Osteoblast (primary cell): Measurements from ENCODE around the gene SCAND1. TPM values are rescaled to one million over a fixed set of nuclear protein-coding genes. Genes with fewer than 3 reads are reported as not detected.
"Not testable (repeated sequence)": the region's sequence is repeated elsewhere in the genome, so short reads cannot be mapped to it uniquely, and the experiment has no call there.

Experiments
- DNase-seq: peaks from one replicate; pipeline ENCODE4 v3.0.0; 2011; ENCODE audit warnings: low spot score, mixed read lengths; ENCODE audit not compliant: insufficient read length; ENCODE audit errors: missing footprints
- H2AFZ ChIP-seq: 2 replicates; pipeline ENCODE4 v1.6.0; 2011; ENCODE audit warnings: mild to moderate bottlenecking, low read length
- H3K27ac ChIP-seq: 2 replicates; pipeline ENCODE4 v1.5.1; 2011; ENCODE audit warnings: mild to moderate bottlenecking, low read depth, low read length, moderate library complexity
- H3K27me3 ChIP-seq: 2 replicates; pipeline ENCODE4 v1.6.0; 2012; ENCODE audit warnings: mild to moderate bottlenecking, control low read depth, inconsistent platforms, low read length, moderate library complexity; ENCODE audit not compliant: insufficient read depth
- H3K36me3 ChIP-seq: 2 replicates; pipeline ENCODE4 v1.5.1; 2011; ENCODE audit warnings: mild to moderate bottlenecking, low read length, control low read depth, moderate library complexity; ENCODE audit not compliant: insufficient read depth
- H3K4me1 ChIP-seq: 2 replicates; pipeline ENCODE4 v1.5.1; 2011; ENCODE audit warnings: mild to moderate bottlenecking, low read length, control low read depth, moderate library complexity; ENCODE audit not compliant: insufficient read depth
- H3K4me2 ChIP-seq: 2 replicates; pipeline ENCODE4 v1.6.0; 2011; ENCODE audit warnings: mild to moderate bottlenecking, low read length; ENCODE audit not compliant: insufficient read depth
- H3K4me3 ChIP-seq: fragments of 200-600 bp; sonication (generic); 3 replicates; pipeline ENCODE4 v1.5.1; 2012; ENCODE audit warnings: mild to moderate bottlenecking, low read length, inconsistent platforms; ENCODE audit not compliant: insufficient read depth
- H3K79me2 ChIP-seq: 2 replicates; pipeline ENCODE4 v1.6.0; 2012; ENCODE audit warnings: mild to moderate bottlenecking, low read length, control low read depth, inconsistent platforms; ENCODE audit not compliant: insufficient read depth
- H3K9me3 ChIP-seq: 2 replicates; pipeline ENCODE4 v1.5.1; 2011; ENCODE audit warnings: low read depth, low read length, control low read depth
- H4K20me1 ChIP-seq: 2 replicates; pipeline ENCODE4 v1.6.0; 2012; ENCODE audit warnings: mild to moderate bottlenecking, low read length, control low read depth; ENCODE audit not compliant: insufficient read depth
- total RNA-seq: library from RNA; depleted of rRNA; stranded (reverse); fragments of >200 nt; gene quantifications from 2 replicates; pipeline ENCODE4 v1.2.3, GENCODE V29; 2012
- TF ChIP-seq, protein P1 (sequence below): IDR thresholded peaks from 2 replicates; pipeline ENCODE4 v1.5.1; 2011; ENCODE audit warnings: mild to moderate bottlenecking, low read depth, low read length, moderate library complexity; ENCODE audit errors: extremely low read depth

SCAND1 gene
- 69.8 and 74.6 TPM in 2 replicates for total RNA-seq

DNA sequence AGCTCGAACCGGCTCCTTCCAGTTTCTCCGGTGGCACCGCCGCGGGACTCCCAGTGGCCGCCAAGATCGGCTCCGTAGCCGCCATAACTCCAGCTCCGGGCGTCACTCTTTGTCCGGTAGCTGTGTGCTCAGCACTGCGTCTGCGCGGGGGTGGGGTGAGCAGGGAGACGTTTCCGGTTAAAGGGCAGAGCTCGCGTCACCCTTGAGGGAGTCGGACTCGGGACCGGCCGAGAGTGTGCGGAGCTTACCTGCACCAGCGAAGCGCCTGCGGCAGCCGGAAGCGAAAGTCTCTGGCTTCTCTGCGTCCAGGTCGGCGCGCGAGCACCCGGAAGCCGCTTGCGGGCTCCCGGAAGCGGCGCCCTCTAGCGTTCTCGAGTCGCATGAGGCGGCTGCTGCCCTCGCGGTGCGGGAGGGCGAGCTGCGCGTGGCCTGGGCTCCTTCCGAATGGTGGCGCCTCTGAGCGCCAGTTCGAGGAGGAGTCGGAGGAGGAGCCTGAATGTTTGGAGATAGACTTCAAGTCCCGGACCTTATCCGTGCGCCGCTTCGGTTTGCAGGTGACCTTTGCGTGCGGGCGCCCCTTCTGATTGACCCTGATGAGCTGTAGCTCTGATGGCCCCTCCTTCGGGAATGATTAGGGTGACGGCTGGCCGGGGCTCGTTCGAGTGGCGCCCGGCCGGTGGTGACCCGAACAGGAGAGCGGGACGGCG lies at the start of gene SCAND1:
SCAND1 (minus strand) TSS at position 303 of the 707 bp plus-strand sequence; CDS start at position 85, 218 bp downstream.
- Histone ChIP-seq H2AFZ (peak within 1 kb of the TSS; percentile 97), H3K79me2 (peaks cover 23% of the 10 kb centered on the region), H3K27ac (peak within 1 kb of the TSS; percentile 96), H4K20me1 (peaks cover 13% of the 10 kb centered on the region), H3K4me2 (peak within 1 kb of the TSS; percentile 98), H3K4me3 (peak within 1 kb of the TSS; percentile 81), H3K9me3 (no peaks in the 10 kb centered on the region), H3K36me3 (peaks cover 1% of the 10 kb centered on the region), H3K4me1 (peaks cover 14% of the 10 kb centered on the region), H3K27me3 (no peaks in the 10 kb centered on the region)
- TF ChIP-seq, protein P1, sequence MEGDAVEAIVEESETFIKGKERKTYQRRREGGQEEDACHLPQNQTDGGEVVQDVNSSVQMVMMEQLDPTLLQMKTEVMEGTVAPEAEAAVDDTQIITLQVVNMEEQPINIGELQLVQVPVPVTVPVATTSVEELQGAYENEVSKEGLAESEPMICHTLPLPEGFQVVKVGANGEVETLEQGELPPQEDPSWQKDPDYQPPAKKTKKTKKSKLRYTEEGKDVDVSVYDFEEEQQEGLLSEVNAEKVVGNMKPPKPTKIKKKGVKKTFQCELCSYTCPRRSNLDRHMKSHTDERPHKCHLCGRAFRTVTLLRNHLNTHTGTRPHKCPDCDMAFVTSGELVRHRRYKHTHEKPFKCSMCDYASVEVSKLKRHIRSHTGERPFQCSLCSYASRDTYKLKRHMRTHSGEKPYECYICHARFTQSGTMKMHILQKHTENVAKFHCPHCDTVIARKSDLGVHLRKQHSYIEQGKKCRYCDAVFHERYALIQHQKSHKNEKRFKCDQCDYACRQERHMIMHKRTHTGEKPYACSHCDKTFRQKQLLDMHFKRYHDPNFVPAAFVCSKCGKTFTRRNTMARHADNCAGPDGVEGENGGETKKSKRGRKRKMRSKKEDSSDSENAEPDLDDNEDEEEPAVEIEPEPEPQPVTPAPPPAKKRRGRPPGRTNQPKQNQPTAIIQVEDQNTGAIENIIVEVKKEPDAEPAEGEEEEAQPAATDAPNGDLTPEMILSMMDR: peak; percentile 96
- DNase-seq: peak; percentile 98

DNA sequence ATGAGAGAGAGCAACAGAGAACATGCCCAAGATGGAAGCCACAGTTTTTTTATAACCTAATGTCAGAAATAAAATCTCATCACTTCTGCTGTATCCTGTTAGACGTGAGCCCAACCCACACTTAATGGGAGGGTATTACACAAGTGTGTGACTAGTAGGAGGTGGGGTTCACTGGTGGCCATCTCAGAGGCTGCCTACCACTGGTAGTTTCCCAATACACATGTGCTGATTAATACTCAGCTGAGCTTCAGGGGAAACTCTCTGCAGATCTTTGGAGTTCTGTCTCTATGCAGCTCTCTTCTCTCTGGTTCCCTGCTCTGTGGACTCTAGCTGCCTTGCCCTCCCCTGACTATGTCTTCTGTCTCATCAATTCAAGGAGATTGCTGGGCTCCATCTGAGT lies 49.7 kb upstream of the SCAND1 start:
- Histone ChIP-seq H3K27ac (no peak overlapping the region), H2AFZ (no peak overlapping the region), H3K36me3 (no peaks in the 10 kb centered on the region), H3K4me1 (no peaks in the 10 kb centered on the region), H3K79me2 (no peaks in the 10 kb centered on the region), H3K4me2 (no peak overlapping the region), H3K9me3 (peaks cover 3% of the 10 kb centered on the region), H3K4me3 (no peak overlapping the region), H3K27me3 (no peaks in the 10 kb centered on the region), H4K20me1 (no peaks in the 10 kb centered on the region)
- DNase-seq: no peak
- TF ChIP-seq, protein P1: no peak

DNA sequence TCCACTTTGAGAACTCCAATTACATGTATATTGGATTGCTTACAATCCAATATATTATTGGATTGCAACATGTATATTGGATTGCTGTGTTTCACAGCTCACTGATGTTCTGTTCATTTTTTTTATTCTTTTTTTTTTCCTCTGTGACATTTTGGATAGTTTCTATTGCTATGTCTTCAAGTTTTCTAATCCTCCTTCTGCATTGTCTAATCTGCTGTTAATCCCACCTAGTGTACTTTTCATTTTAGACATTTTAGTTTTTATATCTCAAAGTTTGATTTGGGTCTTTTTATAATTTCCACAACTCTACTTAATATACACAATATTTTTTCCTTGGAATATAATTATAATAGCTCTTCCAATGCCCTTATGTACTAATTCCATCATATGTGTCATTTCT lies 48.6 kb upstream of the SCAND1 start:
- TF ChIP-seq, protein P1: no peak
- no peak overlapping the region for H3K4me3 ChIP-seq
- no peaks in the 10 kb centered on the region for H3K4me1 ChIP-seq
- H3K4me2 ChIP-seq: no peak overlapping the region
- no peak overlapping the region for H2AFZ ChIP-seq
- H3K27me3 ChIP-seq: no peaks in the 10 kb centered on the region
- H3K79me2 ChIP-seq: no peaks in the 10 kb centered on the region
- H3K9me3 ChIP-seq: peaks cover 3% of the 10 kb centered on the region
- no peaks in the 10 kb centered on the region for H3K36me3 ChIP-seq
- no peak overlapping the region for H3K27ac ChIP-seq
- no peak for DNase-seq
- H4K20me1 ChIP-seq: no peaks in the 10 kb centered on the region

DNA sequence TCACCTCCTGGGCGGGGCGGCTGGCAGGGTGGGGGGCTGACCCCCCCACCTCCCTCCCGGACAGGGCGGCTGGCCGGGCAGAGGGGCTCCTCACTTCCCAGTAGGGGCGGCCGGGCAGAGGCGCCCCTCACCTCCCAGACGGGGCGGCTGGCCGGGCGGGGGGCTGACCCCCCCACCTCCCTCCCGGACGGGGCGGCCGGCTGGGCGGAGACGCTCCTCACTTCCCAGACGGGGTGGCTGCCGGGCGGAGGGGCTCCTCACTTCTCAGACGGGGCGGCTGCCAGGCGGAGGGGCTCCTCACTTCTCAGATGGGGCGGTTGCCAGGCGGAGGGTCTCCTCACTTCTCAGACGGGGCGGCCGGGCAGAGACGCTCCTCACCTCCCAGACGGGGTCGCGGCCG lies 47.0 kb upstream of the SCAND1 start:
- not testable (repeated sequence) for H3K4me1 ChIP-seq, H3K4me2 ChIP-seq, H3K27me3 ChIP-seq, H3K79me2 ChIP-seq, H4K20me1 ChIP-seq, H3K9me3 ChIP-seq, H3K36me3 ChIP-seq, H3K27ac ChIP-seq, H3K4me3 ChIP-seq, H2AFZ ChIP-seq, DNase-seq

DNA sequence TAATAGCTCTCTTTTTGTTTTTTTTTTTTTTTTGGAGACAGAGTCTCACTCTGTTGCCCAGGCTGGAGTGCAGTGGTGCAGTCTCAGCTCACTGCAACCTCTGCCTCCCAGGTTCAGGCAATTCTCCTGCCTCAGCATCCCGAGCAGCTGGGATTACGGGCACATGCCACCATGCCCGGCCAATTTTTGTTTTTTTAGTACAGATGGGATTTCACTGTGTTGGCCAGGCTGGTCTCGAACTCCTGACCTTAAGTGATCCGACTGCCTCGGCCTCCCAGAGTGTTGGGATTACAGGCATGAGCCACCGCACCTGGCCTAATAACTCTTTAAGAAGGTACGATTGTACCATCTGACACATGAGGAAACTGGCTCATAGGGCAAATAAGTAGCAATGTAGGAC lies 42.2 kb upstream of the SCAND1 start:
- not testable (repeated sequence) for H3K27ac ChIP-seq, H4K20me1 ChIP-seq, H3K79me2 ChIP-seq, H3K36me3 ChIP-seq, H3K9me3 ChIP-seq, DNase-seq, H3K4me3 ChIP-seq, H3K4me2 ChIP-seq, H3K27me3 ChIP-seq, H3K4me1 ChIP-seq, H2AFZ ChIP-seq
